Erythroblast (primary cell): ENCODE measurements around the gene ADGRE2.

ENCODE experiments used
- GATA1 ChIP-seq: IDR thresholded peaks from 2 replicates; pipeline ENCODE4 v1.6.1; 2011; ENCODE audit warnings: low read depth, mild to moderate bottlenecking, control low read depth, low read length, moderate library complexity
- POLR2A ChIP-seq: IDR thresholded peaks from 2 replicates; pipeline ENCODE4 v1.6.1; 2011; ENCODE audit warnings: mild to moderate bottlenecking, low read length

GRCh38 chr19:14761607-14762006 is 16.8 kb downstream of the ADGRE2 start:
- TF ChIP-seq POLR2A (no peak), GATA1 (no peak)
